GM20431 (cell line): ENCODE results near the gene C1QTNF3.

Source experiments
- in situ Hi-C: fragments of 300-500 bp; cut with MseI, MboI; formaldehyde crosslinking; loops from one replicate; pipeline ENCODE4 v1.15.0; 2020; ENCODE audit warnings: low sequenced_read_pairs; ENCODE audit not compliant: unreplicated experiment

Gene C1QTNF3

GRCh38 chr5:34005211-34005610 is 37.8 kb downstream of the C1QTNF3 start:
- in situ Hi-C loops, result no loop called here

- in situ Hi-C loops, result no loop called here
These were observed 39.1 kb downstream of the C1QTNF3 start for GRCh38 chr5:34003941-34004340.

- in situ Hi-C loops, result no loop called here
These were observed 40.2 kb downstream of the C1QTNF3 start for GRCh38 chr5:34002629-34003328.

GRCh38 chr5:34001241-34001841 is 41.7 kb downstream of the C1QTNF3 start:
- in situ Hi-C loops, result no loop called here

- in situ Hi-C loops, result loop anchor here (10.0 kb wide), 1 partner anchor 455 kb away; no protein-coding TSS in a partner anchor
These were observed 43.0 kb downstream of the C1QTNF3 start for GRCh38 chr5:33999978-34000377.

- in situ Hi-C loops, result loop anchor here (10.0 kb wide), 1 partner anchor 457 kb away; no protein-coding TSS in a partner anchor
These were observed 45.6 kb downstream of the C1QTNF3 start for GRCh38 chr5:33997331-33997983.

GRCh38 chr5:33995865-33996264 is 47.1 kb downstream of the C1QTNF3 start:
- in situ Hi-C loops, result loop anchor here (10.0 kb wide), 1 partner anchor 459 kb away; no protein-coding TSS in a partner anchor

- in situ Hi-C loops, result loop anchor here (10.0 kb wide), 1 partner anchor 460 kb away; no protein-coding TSS in a partner anchor
These were observed 48.2 kb downstream of the C1QTNF3 start for GRCh38 chr5:33994845-33995244.

GRCh38 chr5:33992864-33993263 is 50.1 kb downstream of the C1QTNF3 start:
- in situ Hi-C loops, result loop anchor here (10.0 kb wide), 1 partner anchor 462 kb away; no protein-coding TSS in a partner anchor

GRCh38 chr5:33985447-33985846 is 57.6 kb downstream of the C1QTNF3 start:
- in situ Hi-C loops, result no loop called here

- in situ Hi-C loops, result no loop called here
These were observed 58.3 kb downstream of the C1QTNF3 start, which contains the start of gene SLC45A2 for GRCh38 chr5:33984671-33985124. TSS of gene SLC45A2 (minus strand) at chr5:33984693. CDS start at chr5:33984583, 110 bp downstream.

GRCh38 chr5:33984178-33984577 is 58.8 kb downstream of the C1QTNF3 start:
- in situ Hi-C loops, result no loop called here

- in situ Hi-C loops, result no loop called here
These were observed 61.4 kb downstream of the C1QTNF3 start for GRCh38 chr5:33981408-33982162.

- in situ Hi-C loops, result no loop called here
These were observed 63.0 kb downstream of the C1QTNF3 start for GRCh38 chr5:33980030-33980429.

- in situ Hi-C loops, result no loop called here
These were observed 64.7 kb downstream of the C1QTNF3 start for GRCh38 chr5:33978306-33978705.

- in situ Hi-C loops, result no loop called here
These were observed 66.7 kb downstream of the C1QTNF3 start for GRCh38 chr5:33976307-33976706.

- in situ Hi-C loops, result no loop called here
These were observed 67.2 kb downstream of the C1QTNF3 start for GRCh38 chr5:33975852-33976251.

GRCh38 chr5:33973271-33973670 is 69.7 kb downstream of the C1QTNF3 start:
- in situ Hi-C loops, result no loop called here

GRCh38 chr5:33969572-33970452 is 73.2 kb downstream of the C1QTNF3 start:
- in situ Hi-C loops, result no loop called here
